ENCODE measurements around the gene ITSN1.
A peak's percentile ranks its signal among the peaks of the same experiment; 100 is the strongest.
"Not testable (repeated sequence)": the region's sequence is repeated elsewhere in the genome, so short reads cannot be mapped to it uniquely, and the experiment has no call there.

Gene ITSN1

GRCh38 chr21:33844890-33845205, 202.5 kb downstream of the ITSN1 start:
- DNase-seq, result no peak

GRCh38 chr21:33846141-33846540, 203.8 kb downstream of the ITSN1 start:
- DNase-seq, result no peak

GRCh38 chr21:33847588-33848248, 205.4 kb downstream of the ITSN1 start:
- no peak for DNase-seq

GRCh38 chr21:33848249-33848953, 206.1 kb downstream of the ITSN1 start:
- DNase-seq, result no peak

DNA sequence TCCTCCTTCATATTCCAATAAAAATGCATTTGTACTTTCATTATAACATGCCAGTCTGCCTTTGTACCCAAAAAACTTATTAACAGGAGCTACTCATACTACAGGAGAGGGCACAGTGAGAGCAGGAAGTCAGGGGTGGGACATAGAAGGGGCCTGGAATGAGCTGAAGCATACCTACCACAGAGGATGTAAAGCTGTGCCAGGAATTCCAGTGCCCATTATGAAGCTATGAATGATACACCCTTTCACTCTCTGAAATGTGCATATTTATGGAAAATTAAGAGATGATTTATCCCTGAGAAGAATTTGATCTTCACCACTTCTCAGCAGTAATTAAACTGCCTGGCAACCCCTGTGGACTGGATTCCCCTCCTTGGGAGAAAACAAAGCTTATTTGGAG, 207.5 kb downstream of the ITSN1 start:
- no peak for DNase-seq

GRCh38 chr21:33850401-33850800, 208.1 kb downstream of the ITSN1 start:
- DNase-seq, result no peak

GRCh38 chr21:33850985-33851384, 208.7 kb downstream of the ITSN1 start:
- no peak for DNase-seq

GRCh38 chr21:33852485-33852884, 210.2 kb downstream of the ITSN1 start:
- no peak for DNase-seq

DNA sequence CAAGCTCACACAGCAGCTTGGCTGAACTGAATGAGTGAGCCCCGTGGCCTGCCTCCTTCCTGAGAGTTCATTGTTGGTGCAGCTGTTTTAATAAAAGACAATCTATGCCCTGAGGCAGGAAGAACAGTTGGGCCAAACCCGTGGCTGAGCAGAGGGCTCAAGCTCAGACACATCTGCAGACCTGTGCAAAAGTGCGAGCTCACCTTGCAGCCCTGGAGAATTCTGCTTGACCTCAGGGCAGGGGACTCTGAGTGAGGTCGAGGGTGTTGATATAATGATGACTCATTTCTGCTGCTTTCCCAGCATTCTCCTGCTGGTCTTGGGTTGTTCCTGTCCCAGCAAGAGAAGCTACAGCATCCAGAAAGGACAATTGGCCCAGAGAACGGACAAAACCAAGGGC, 212.3 kb downstream of the ITSN1 start:
- no peak for DNase-seq

DNA sequence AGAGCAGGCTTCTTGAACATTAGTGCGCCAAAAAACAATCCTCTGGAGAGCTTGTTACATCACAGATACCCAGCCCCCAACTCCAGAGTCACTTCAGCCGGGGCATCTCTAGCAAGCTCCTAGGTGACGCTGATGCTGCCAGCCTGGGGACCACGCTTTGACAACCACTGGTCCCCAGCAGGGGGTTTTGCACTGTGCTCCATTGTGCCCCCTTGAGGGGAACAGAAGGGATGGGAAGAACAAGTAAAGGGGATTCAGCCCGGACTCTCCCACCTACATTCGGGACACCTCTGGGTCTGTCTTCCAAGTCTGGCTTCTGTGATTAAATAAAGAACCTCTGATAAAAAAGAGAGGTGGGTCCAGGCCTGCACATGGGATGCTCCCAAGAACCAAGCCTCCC, 212.9 kb downstream of the ITSN1 start:
- peak; percentile 5 for DNase-seq

GRCh38 chr21:33856893-33857527, 214.7 kb downstream of the ITSN1 start:
- no peak for DNase-seq

DNA sequence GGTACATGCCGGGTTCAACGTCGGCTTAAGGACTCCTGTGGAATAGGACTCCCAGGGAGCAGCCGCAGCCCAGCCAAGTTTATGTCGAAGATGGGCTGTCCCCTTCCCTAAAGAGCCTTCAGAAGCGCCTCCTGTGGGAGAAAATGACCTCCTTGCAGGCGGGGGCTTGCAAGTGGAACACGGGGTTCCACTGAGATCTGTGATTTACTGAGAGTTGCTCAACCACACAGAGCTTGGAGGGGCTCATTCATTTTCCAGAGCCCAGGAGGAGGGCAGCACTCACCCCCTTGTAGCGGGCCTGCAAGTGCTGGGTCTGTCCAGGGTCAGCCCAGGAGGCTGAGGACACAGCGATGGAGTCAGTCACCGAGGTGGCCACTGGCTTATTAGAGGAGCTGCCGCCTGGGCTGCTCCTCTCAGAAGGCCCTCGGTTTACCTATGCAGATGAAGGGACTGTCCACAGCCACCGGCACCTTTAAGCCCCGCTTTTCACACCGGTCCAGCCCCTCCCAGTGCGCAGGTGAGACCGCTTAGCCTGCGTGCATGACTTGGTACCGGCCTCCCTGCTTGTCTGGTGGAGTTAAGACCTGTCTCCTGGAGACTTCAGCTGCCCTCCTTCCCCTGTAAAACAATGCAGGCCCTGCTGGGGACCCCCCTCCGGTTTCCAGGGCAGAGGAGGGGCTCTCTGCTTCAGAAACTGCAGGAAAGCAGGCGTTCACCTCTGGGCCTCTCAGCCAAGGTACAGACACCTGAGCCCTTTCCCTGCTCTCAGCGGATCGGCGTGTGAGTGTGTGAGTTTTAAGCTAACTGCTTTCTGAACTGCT, 215.8 kb downstream of the ITSN1 start:
- no peak for DNase-seq

DNA sequence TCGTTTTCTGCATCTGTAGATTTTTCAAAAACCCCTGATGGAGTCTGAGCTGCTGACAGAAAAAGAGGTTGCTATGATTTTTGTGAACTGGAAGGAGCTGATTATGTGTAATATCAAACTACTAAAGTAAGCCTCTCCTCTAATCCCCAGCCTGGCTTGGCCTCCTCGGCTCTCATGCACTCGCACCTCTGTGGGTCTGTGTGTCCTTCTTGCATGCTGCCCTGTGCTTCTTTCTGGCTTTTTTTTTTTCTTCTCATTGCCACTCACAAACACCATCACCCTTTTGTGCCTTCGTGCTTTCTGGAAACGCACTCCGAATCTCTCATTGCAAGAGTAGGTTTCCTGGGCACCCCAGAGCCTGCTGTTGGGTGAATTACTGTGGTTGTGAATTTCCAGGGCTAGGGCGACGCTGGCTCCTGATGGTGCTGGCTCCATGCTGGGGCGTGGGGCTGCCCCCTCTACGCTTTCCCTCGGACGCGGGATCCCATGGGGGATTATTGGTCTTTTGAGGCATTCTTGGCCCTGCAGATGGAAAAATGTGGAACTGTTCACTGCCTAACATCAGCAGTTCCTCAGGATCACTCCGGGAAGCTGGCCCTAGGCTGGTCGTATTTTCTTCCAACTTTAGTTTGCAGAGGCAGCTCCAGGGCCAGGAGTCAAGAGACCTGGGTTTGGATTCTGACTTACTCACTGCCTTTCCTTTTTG, 216.5 kb downstream of the ITSN1 start:
- DNase-seq, result no peak

GRCh38 chr21:33859373-33860102, 217.2 kb downstream of the ITSN1 start:
- no peak for DNase-seq

GRCh38 chr21:33860332-33860879, 218.1 kb downstream of the ITSN1 start:
- no peak for DNase-seq

- no peak for DNase-seq
Measured at GRCh38 chr21:33861125-33861524, 218.8 kb downstream of the ITSN1 start.

GRCh38 chr21:33863191-33863590, 220.9 kb downstream of the ITSN1 start:
- not testable (repeated sequence) for DNase-seq

- DNase-seq, result no peak
Measured at GRCh38 chr21:33864150-33864549, 221.8 kb downstream of the ITSN1 start.

DNA sequence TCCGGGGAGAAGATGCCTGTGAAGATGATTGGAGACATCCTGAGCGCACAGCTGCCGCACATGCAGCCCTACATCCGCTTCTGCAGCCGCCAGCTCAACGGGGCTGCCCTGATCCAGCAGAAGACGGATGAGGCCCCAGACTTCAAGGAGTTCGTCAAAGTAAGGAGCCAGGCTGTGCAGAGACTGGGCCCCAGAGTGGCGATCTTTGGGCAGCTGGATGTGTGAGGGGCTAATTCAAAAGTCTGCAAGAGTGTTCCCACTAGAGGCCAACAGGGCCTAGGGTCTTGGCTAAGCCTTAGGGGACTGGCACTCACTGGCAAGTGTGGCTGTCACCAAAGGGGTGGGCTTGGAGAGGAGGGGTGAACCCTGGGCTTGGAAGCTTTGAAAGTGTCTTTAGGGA, 222.9 kb downstream of the ITSN1 start:
- no peak for DNase-seq

- DNase-seq, result no peak
Measured at GRCh38 chr21:33865996-33866575, 223.8 kb downstream of the ITSN1 start.

- DNase-seq, result no peak
Measured at GRCh38 chr21:33866826-33867225, 224.5 kb downstream of the ITSN1 start.
